Measurements from ENCODE around the gene MAPK14.

DNA sequence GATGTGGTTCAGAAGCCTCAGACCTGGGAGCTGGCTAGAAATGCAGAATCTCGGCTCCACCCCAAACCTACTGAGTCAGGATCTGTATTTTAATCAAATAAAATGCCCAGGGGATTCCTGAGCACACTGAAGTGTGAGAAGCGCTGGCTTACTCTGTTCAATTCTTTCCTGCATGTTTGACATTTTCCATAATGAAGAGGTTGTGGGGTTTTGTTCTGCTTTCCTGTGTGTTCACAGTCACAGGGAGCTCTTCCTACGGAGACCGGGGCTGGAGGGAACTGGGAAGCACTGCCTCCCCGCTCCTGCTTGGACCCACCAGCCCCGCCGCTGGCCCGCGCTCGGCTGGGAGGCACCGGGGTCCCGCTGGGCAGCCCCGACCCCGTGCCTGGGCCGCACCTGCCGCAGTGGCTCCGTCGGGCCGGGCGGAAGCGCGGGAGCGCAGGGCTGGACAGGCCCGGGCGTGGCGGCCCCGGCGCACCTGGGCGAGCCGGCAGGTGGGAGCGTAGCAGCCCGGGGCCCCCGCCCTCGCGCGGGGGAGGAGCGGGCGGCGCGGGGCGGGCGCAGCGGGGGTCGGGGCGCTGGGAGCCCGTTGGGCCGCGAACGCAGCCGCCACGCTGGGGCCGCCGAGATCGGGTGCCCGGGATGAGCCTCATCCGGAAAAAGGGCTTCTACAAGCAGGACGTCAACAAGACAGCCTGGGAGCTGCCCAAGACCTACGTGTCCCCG, 102.5 kb downstream of the MAPK14 start, which contains the start of gene MAPK13:
- TF ChIP-seq POLR2AphosphoS5 (IDR thresholded peaks at IDR 0.05; ENCODE audit: borderline replicate concordance, low read depth, low read length): no peak
- TF ChIP-seq EZH2 (IDR thresholded peaks at IDR 0.05): no peak
- TF ChIP-seq FOXP2 (optimal IDR thresholded peaks at IDR 0.05; ENCODE audit: control extremely low read depth, extremely low read length, insufficient read depth): no peak

Data from SK-N-MC (cell line).